ENCODE data around the gene HOMEZ. TPM values are rescaled to one million over a fixed set of nuclear protein-coding genes. Genes with fewer than 3 reads are reported as not detected.

Gene HOMEZ
- total and polyA plus RNA-seq, 2 experiments from 2014 or later, result 5.3 to 7.9 TPM

- Mint-ChIP-seq H3K27me3 (ENCODE audit: insufficient read depth, low read depth, poor library complexity) (peaks cover 5% of the 10 kb centered on the region), H3K9me3 (no peaks in the 10 kb centered on the region), H3K27ac (no peak overlapping the region), H3K4me1 (peaks cover 22% of the 10 kb centered on the region), H3K4me3 (no peak overlapping the region), H3K36me3 (ENCODE audit: low read depth) (peaks cover 24% of the 10 kb centered on the region; the same call in 2 of the 3 replicates)
- Histone ChIP-seq H3K36me3 (ENCODE audit: insufficient read depth) (no peaks in the 10 kb centered on the region; the same call in 1 of the 2 replicates), H3K4me3 (no peak overlapping the region), H3K27me3 (ENCODE audit: insufficient read depth) (no peaks in the 10 kb centered on the region), H3K79me2 (replicated peaks; ENCODE audit: insufficient read depth) (peaks cover 11% of the 10 kb centered on the region; the same call in 1 of the 2 replicates), H3K4me2 (no peak overlapping the region), H2AFZ (no peak overlapping the region), H3K9me2 (ENCODE audit: insufficient read depth) (no peaks in the 10 kb centered on the region), H3K27ac (ENCODE audit: low read depth) (no peak overlapping the region), H3K4me1 (ENCODE audit: insufficient read depth) (peaks cover 13% of the 10 kb centered on the region), H3F3A (replicated peaks; ENCODE audit: low read depth) (peaks cover 11% of the 10 kb centered on the region; the same call in 1 of the 2 replicates), H4K20me1 (replicated peaks; ENCODE audit: insufficient read depth) (no peaks in the 10 kb centered on the region; the same call in 1 of the 2 replicates)
- TF ChIP-seq ZNF331 (CRISPR knock-in tag; IDR thresholded peaks at IDR 0.05; ENCODE audit: low read depth) (no peak), ZNF462 (CRISPR knock-in tag; IDR thresholded peaks at IDR 0.05) (no peak), JUNB (IDR thresholded peaks at IDR 0.05; ENCODE audit: unreplicated experiment) (no peak), ETS1 (IDR thresholded peaks at IDR 0.05) (no peak), REST (IDR thresholded peaks at IDR 0.05; ENCODE audit: unreplicated experiment) (no peak), NANOG (IDR thresholded peaks at IDR 0.05; ENCODE audit: borderline replicate concordance) (no peak), CTCF (conservative IDR thresholded peaks at IDR 0.05; ENCODE audit: low read depth in 2 of 2) (no peak), ZNF114 (CRISPR knock-in tag; IDR thresholded peaks at IDR 0.05) (no peak), STAT1 (IDR thresholded peaks at IDR 0.05; ENCODE audit: unreplicated experiment) (no peak), EZH2phosphoT487 (IDR thresholded peaks at IDR 0.05; ENCODE audit: unreplicated experiment) (no peak), POLR2AphosphoS5 (IDR thresholded peaks at IDR 0.05; ENCODE audit: low read depth) (no peak), EZH2 (IDR thresholded peaks at IDR 0.05; ENCODE audit: low read depth, unreplicated experiment) (no peak), CREB1 (CRISPR knock-in tag; IDR thresholded peaks at IDR 0.05; ENCODE audit: low read depth) (no peak)
- no peak for DNase-seq (ENCODE audit: low spot score)
- ATAC-seq, result no peak
These were observed 24.6 kb upstream of the HOMEZ start for GRCh38 chr14:23310546-23310945.
